Panc1 (cell line): Measurements from ENCODE around the gene CYP1B1. TPM values are rescaled to one million over a fixed set of nuclear protein-coding genes. Genes with fewer than 3 reads are reported as not detected.

Source experiments
- ATAC-seq: fragments of 200-7000 bp; cut with Tn5 transposase; 2 replicates; pipeline ENCODE4 v1.9.1; 2020; ENCODE audit warnings: mild to moderate bottlenecking, moderate library complexity
- BruUV-seq: library from RNA; stranded (reverse); fragments of 400-500 nt; replicated peaks from 2 replicates; lab custom pipeline; 2021; lab: Mats Ljungman, UMichigan
- CTCF ChIA-PET: fragments of 300-600 bp; sonication (Branson Sonifier 250); formaldehyde crosslinking; loops from one replicate; lab custom pipeline; 2022; ENCODE audit warnings: antibody characterized with exemption; lab: Charles Lee
- POLR2A ChIA-PET: fragments of 300-600 bp; sonication (Branson Sonifier 250); formaldehyde crosslinking; loops from one replicate; lab custom pipeline; 2022; ENCODE audit warnings: antibody characterized with exemption; lab: Charles Lee
- DNase-seq: peaks from one replicate; pipeline ENCODE4 v3.0.0-alpha.2; 2010; ENCODE audit warnings: low read depth, low spot score
- H3K27ac ChIP-seq: 2 replicates; pipeline ENCODE4 v1.5.1; 2011; ENCODE audit warnings: mild to moderate bottlenecking, low read length, inconsistent platforms
- H3K27me3 ChIP-seq: fragments of 200-500 bp; sonication (Bioruptor generic); 2 replicates; pipeline ENCODE4 v1.6.0; 2014; ENCODE audit warnings: low read length, inconsistent platforms; ENCODE audit not compliant: control insufficient read depth, insufficient read depth
- H3K36me3 ChIP-seq: fragments of 200-500 bp; sonication (Bioruptor generic); 2 replicates; pipeline ENCODE4 v1.5.1; 2014; ENCODE audit warnings: inconsistent platforms, mild to moderate bottlenecking, low read length, moderate library complexity; ENCODE audit not compliant: control insufficient read depth, insufficient read depth
- H3K4me1 ChIP-seq: 2 replicates; pipeline ENCODE4 v1.5.1; 2011; ENCODE audit warnings: inconsistent platforms, mild to moderate bottlenecking, low read length, moderate library complexity; ENCODE audit not compliant: control insufficient read depth, insufficient read depth
- H3K4me3 ChIP-seq, 2 experiments: 2 replicates each; pipeline ENCODE4 v1.5.1; 2011 to 2012; ENCODE audit warnings: low read depth in 2 of 2, low read length in 2 of 2, mild to moderate bottlenecking in 2 of 2, inconsistent platforms in 1 of 2, moderate library complexity in 1 of 2
- H3K9me3 ChIP-seq: fragments of 200-500 bp; sonication (Bioruptor generic); 2 replicates; pipeline ENCODE4 v1.5.1; 2014; ENCODE audit warnings: low read depth, mild to moderate bottlenecking, inconsistent platforms, low read length, moderate library complexity; ENCODE audit not compliant: control insufficient read depth, insufficient read depth
- POLR2AphosphoS5 ChIP-seq: IDR thresholded peaks from 2 replicates; pipeline ENCODE4 v1.6.1; 2012; ENCODE audit warnings: mild to moderate bottlenecking, low read depth, low read length, moderate library complexity
- SIN3A ChIP-seq: IDR thresholded peaks from 2 replicates; pipeline ENCODE4 v1.6.1; 2012; ENCODE audit warnings: low read depth, mild to moderate bottlenecking, low read length, moderate library complexity, borderline replicate concordance; ENCODE audit not compliant: insufficient read depth
- TCF7L2 ChIP-seq: IDR thresholded peaks from 2 replicates; pipeline ENCODE4 v1.6.1; 2011; ENCODE audit warnings: mild to moderate bottlenecking, low read depth, low read length, inconsistent platforms
- in situ Hi-C: cut with HindIII; loops from 2 replicates; pipeline ENCODE4 v1.10.0; 2016; ENCODE audit warnings: low sequenced_read_pairs, low pct_unique_long_range_greater_than_20kb
- intact Hi-C: fragments of 100-400 bp; cut with micrococcal nuclease; formaldehyde crosslinking; loops from one replicate; pipeline ENCODE4 v1.10.0; 2022; ENCODE audit not compliant: unreplicated experiment
- total RNA-seq: library from RNA; stranded (reverse); gene quantifications from one replicate; pipeline ENCODE4 v1.2.1, GENCODE V29; 2021; ENCODE audit not compliant: unreplicated experiment
- TF ChIP-seq, protein P1 (sequence below): fragments of 450-650 bp; IDR thresholded peaks from 2 replicates; pipeline ENCODE4 v1.5.1; 2017; ENCODE audit warnings: mild to moderate bottlenecking
- TF ChIP-seq, protein P2 (sequence below), 2 experiments: IDR thresholded peaks; 2 replicates each; pipeline ENCODE4 v1.6.1; 2011 to 2012; ENCODE audit warnings: low read depth in 2 of 2, control low read depth in 1 of 2, low read length in 1 of 2, mild to moderate bottlenecking in 1 of 2, moderate library complexity in 1 of 2; ENCODE audit not compliant: insufficient read depth in 1 of 2

CYP1B1 gene
- total RNA-seq, 1 experiment from 2014 or later: 86.7 TPM

- no peaks in the 10 kb centered on the region for H3K9me3 ChIP-seq
- no peaks in the 10 kb centered on the region for H3K27me3 ChIP-seq
- ChIA-PET POLR2A (no interaction called here), CTCF (interaction anchor here (0.8 to 1.5 kb wide), 4 partner anchors 19 to 125 kb away, joined by 3 to 30 read pairs (median 4); partner anchors contain the start of gene CYP1B1)
- intact Hi-C loops (loop anchor here (2.0 kb wide), 3 partner anchors 39 to 159 kb away; partner anchors contain the start of gene CYP1B1), in situ Hi-C loops (no loop called here)
- H3K36me3 ChIP-seq: no peaks in the 10 kb centered on the region
- TF ChIP-seq, protein P1, sequence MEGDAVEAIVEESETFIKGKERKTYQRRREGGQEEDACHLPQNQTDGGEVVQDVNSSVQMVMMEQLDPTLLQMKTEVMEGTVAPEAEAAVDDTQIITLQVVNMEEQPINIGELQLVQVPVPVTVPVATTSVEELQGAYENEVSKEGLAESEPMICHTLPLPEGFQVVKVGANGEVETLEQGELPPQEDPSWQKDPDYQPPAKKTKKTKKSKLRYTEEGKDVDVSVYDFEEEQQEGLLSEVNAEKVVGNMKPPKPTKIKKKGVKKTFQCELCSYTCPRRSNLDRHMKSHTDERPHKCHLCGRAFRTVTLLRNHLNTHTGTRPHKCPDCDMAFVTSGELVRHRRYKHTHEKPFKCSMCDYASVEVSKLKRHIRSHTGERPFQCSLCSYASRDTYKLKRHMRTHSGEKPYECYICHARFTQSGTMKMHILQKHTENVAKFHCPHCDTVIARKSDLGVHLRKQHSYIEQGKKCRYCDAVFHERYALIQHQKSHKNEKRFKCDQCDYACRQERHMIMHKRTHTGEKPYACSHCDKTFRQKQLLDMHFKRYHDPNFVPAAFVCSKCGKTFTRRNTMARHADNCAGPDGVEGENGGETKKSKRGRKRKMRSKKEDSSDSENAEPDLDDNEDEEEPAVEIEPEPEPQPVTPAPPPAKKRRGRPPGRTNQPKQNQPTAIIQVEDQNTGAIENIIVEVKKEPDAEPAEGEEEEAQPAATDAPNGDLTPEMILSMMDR: peak; percentile 99
- no peak for TF ChIP-seq SIN3A
- peak; percentile 31; the same call in 1 of the 2 replicates for TF ChIP-seq POLR2AphosphoS5
- BruUV-seq: no TSS peak
- H3K27ac ChIP-seq: peak overlapping the region; percentile 48; the same call in 1 of the 2 replicates
- DNase-seq: peak; percentile 69
- peak; percentile 98 for ATAC-seq
- H3K4me1 ChIP-seq: peaks cover 20% of the 10 kb centered on the region; the same call in 1 of the 2 replicates
- H3K4me3 ChIP-seq: no peak overlapping the region
Measured at GRCh38 chr2:38115216-38116032, 39.5 kb upstream of the CYP1B1 start.

GRCh38 chr2:38113981-38114708 is 38.2 kb upstream of the CYP1B1 start:
- H3K27ac ChIP-seq: peak overlapping the region; percentile 65
- TF ChIP-seq, protein P1: no peak
- TF ChIP-seq SIN3A (no peak), POLR2AphosphoS5 (no peak), TCF7L2 (no peak)
- TF ChIP-seq, protein P2, sequence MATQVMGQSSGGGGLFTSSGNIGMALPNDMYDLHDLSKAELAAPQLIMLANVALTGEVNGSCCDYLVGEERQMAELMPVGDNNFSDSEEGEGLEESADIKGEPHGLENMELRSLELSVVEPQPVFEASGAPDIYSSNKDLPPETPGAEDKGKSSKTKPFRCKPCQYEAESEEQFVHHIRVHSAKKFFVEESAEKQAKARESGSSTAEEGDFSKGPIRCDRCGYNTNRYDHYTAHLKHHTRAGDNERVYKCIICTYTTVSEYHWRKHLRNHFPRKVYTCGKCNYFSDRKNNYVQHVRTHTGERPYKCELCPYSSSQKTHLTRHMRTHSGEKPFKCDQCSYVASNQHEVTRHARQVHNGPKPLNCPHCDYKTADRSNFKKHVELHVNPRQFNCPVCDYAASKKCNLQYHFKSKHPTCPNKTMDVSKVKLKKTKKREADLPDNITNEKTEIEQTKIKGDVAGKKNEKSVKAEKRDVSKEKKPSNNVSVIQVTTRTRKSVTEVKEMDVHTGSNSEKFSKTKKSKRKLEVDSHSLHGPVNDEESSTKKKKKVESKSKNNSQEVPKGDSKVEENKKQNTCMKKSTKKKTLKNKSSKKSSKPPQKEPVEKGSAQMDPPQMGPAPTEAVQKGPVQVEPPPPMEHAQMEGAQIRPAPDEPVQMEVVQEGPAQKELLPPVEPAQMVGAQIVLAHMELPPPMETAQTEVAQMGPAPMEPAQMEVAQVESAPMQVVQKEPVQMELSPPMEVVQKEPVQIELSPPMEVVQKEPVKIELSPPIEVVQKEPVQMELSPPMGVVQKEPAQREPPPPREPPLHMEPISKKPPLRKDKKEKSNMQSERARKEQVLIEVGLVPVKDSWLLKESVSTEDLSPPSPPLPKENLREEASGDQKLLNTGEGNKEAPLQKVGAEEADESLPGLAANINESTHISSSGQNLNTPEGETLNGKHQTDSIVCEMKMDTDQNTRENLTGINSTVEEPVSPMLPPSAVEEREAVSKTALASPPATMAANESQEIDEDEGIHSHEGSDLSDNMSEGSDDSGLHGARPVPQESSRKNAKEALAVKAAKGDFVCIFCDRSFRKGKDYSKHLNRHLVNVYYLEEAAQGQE (IDR thresholded peaks at IDR 0.05; ENCODE audit: insufficient read depth in 1 of 2, low read depth in 2 of 2, low read length in 1 of 2): no peak
- ATAC-seq (no peak), DNase-seq (no peak)
- H3K27me3 ChIP-seq: no peaks in the 10 kb centered on the region
- H3K4me1 ChIP-seq: peaks cover 27% of the 10 kb centered on the region
- no peaks in the 10 kb centered on the region for H3K36me3 ChIP-seq
- POLR2A ChIA-PET: no interaction called here
- in situ Hi-C loops: no loop called here
- CTCF ChIA-PET: interaction anchor here (0.6 to 1.3 kb wide), 2 partner anchors 160 to 474 kb away, joined by 4 to 8 read pairs; no protein-coding TSS in a partner anchor
- no peaks in the 10 kb centered on the region for H3K9me3 ChIP-seq
- no peak overlapping the region for H3K4me3 ChIP-seq
- no TSS peak for BruUV-seq
- intact Hi-C loops: loop anchor here (2.0 kb wide), 3 partner anchors 37 to 161 kb away; partner anchors contain the start of gene CYP1B1
